NCI-H748 treated with DMSO at 0.1 percent for 48 hours (cell line): ENCODE measurements around the gene CTXND1.
"Not testable (repeated sequence)": the region's sequence is repeated elsewhere in the genome, so short reads cannot be mapped to it uniquely, and the experiment has no call there.

Experiments used
- DNase-seq: peaks from one replicate; lab custom pipeline; 2025; lab: John Stamatoyannopoulos, UW

The CTXND1 gene

GRCh38 chr15:80159301-80159700, 92.7 kb downstream of the CTXND1 start:
- DNase-seq = no peak

- DNase-seq = no peak
Observed at GRCh38 chr15:80157215-80157614, 94.8 kb downstream of the CTXND1 start.

GRCh38 chr15:80156176-80156720, 95.8 kb downstream of the CTXND1 start:
- DNase-seq = no peak

- DNase-seq = not testable (repeated sequence)
Observed at GRCh38 chr15:80155378-80156175, 96.4 kb downstream of the CTXND1 start.

GRCh38 chr15:80155001-80155377, 97.0 kb downstream of the CTXND1 start:
- DNase-seq = no peak

DNA sequence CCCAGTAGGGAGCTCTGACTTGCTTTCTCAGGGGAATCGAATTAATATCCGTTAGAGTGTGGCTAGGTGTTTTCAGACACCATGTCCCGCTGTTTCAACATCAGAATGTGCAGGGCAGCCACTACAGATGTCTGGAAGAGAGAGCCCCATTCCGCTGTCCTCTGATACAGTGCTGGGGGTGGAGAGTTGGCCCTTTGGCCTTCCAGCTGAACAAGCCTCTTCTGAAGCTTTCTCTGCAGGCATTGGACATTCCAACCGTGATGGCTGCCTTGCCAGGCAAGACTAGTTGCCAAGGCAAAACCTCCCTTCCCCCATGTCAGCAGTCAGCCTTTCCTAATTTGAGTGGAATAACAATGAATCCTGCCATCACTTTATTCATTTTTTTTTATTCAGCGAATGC, 97.7 kb downstream of the CTXND1 start:
- DNase-seq = no peak

DNA sequence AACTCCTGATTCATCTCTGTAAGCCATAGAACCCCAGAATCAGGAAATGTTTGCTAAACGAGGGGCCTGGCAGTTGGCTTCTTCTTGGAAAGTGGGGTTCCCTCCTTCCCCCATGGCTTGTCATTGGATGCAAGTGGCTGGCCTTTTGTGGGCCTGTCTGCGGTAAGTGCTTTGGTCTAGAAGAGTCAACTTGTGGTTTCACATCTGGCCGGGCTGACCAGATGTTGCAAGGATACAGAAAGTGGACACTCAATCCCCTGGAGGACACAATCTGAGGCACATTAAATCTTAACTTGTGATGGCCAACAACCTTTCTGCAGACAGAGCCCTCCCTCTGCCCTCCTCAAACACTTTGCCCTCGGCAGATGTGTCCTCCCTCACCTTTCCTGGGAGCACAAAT, 98.1 kb downstream of the CTXND1 start:
- DNase-seq = no peak

- peak; percentile 3 for DNase-seq
Observed at GRCh38 chr15:80152896-80153876, 98.8 kb downstream of the CTXND1 start, which contains the start of gene FAH. FAH (plus strand) TSS chr15:80152999; CDS start chr15:80153055, 56 bp downstream.

- DNase-seq = peak; percentile 25
Observed at GRCh38 chr15:80152180-80152895, 99.7 kb downstream of the CTXND1 start.

GRCh38 chr15:80151576-80151975, 100.4 kb downstream of the CTXND1 start:
- DNase-seq = no peak

DNA sequence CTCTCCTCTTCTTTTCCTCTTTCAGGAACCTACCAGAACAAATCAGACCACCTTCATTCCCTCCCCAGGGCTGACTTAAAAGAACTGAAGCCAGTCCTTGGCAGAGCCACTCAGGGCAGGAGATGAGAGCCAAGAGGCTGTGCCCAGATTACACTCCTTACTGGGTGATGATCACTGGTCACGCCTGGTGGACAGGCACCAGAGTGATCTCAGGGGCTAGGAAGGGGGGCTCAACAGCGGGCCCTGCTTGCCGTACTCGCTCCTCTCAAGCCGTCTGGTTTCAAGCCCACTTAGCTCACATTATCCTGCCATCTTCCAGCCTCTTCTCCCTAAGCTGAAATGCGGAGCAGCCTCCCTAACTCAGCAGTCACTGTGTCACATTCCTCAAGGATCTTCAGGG, 100.9 kb downstream of the CTXND1 start:
- no peak for DNase-seq
